Activated CD4-positive, alpha-beta T cell treated with anti-CD3 and anti-CD28 coated beads for 36 hours (primary cell): ENCODE results near the gene DNMT3B. TPM values are rescaled to one million over a fixed set of nuclear protein-coding genes. Genes with fewer than 3 reads are reported as not detected.

Source experiments
- ATAC-seq: fragments of 200-7000 bp; cut with Tn5 transposase; one replicate; pipeline ENCODE4 v1.10.0; 2021; ENCODE audit warnings: mild to moderate bottlenecking, moderate library complexity
- CTCF ChIA-PET: fragments of 350-600 bp; sonication (Branson Sonifier 250); formaldehyde crosslinking; loops from one replicate; lab custom pipeline; 2021; ENCODE audit warnings: antibody characterized with exemption; lab: Charles Lee
- POLR2A ChIA-PET: fragments of 350-600 bp; sonication (Branson Sonifier 250); formaldehyde crosslinking; loops from one replicate; lab custom pipeline; 2021; ENCODE audit warnings: antibody characterized with exemption, inconsistent platforms; lab: Charles Lee
- DNase-seq: peaks from one replicate; pipeline ENCODE4 v3.0.0-alpha.2; 2020
- H3K27ac Mint-ChIP-seq: one replicate; pipeline ENCODE4 v1.8.0; 2021; ENCODE audit warnings: mixed read lengths
- H3K27me3 Mint-ChIP-seq: one replicate; pipeline ENCODE4 v1.8.0; 2021; ENCODE audit warnings: mixed read lengths
- H3K36me3 Mint-ChIP-seq: one replicate; pipeline ENCODE4 v1.8.0; 2021; ENCODE audit warnings: low read depth, mixed read lengths
- H3K4me1 Mint-ChIP-seq: one replicate; pipeline ENCODE4 v1.8.0; 2021; ENCODE audit warnings: mixed read lengths
- H3K4me3 Mint-ChIP-seq: one replicate; pipeline ENCODE4 v1.8.0; 2021; ENCODE audit warnings: mild to moderate bottlenecking, moderate library complexity, mixed read lengths
- H3K9me3 Mint-ChIP-seq: one replicate; pipeline ENCODE4 v1.8.0; 2021; ENCODE audit warnings: low read depth, mixed read lengths
- intact Hi-C, 2 experiments: fragments of 100-400 bp; cut with DNase I in 1 of 2; cut with micrococcal nuclease in 1 of 2; formaldehyde crosslinking; loops; one replicate each; pipeline versions ENCODE4 v1.14.2 to v1.15.1; 2022 to 2024; cut with DNase I, micrococcal nuclease
- total RNA-seq, 2 experiments: library from RNA; stranded (reverse); gene quantifications; one replicate each; pipeline ENCODE4 v1.2.3, GENCODE V29; 2021

Gene DNMT3B
- total RNA-seq, 2 experiments from 2014 or later, result 1.4 to 1.6 TPM

DNA sequence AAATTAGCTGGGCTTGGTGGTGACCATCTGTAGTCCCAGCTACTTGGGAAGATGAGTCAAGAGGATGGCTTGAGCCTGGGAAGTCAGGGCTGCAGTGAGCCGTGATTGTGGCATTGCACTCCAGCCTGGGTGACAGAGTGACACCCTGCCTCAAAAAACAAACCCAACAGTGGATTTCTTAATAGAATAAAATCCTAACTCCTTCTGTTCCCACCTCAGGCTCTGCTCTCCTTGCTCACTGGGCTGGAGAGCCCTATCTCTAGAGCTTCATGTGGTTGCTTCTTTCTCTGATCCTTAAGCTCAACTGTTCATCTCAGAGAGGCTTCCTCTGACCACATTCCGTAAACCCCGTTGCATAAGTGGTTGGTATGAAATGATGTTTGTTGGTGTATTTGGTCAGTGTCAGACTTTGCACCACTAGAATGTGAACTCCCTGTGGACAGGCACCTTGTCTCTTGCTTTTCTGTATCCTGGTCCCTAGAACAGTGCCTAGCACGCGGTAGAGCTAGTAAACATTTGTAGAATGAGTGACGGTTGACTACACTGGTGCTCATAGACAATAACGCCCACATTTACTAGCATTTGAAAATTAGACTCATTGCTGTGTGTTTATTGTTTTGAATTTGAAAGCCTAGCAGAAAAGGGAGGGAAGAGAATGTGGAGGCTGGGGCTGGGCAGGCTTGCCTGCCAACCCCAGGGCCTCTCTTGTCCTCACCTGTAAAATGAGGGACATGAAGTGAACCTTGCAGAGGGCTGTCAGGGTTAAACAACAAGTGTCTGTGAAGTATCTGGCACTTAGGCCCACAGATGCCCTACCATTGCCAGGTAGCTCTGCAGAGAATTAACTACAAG is 61.8 kb downstream of the DNMT3B start:
- no peak overlapping the region for H3K4me3 Mint-ChIP-seq
- H3K27ac Mint-ChIP-seq, result peak overlapping the region; percentile 67
- H3K9me3 Mint-ChIP-seq, result no peaks in the 10 kb centered on the region
- intact Hi-C loops, result no loop called here
- H3K4me1 Mint-ChIP-seq, result peaks cover 55% of the 10 kb centered on the region
- CTCF ChIA-PET, result interaction anchor here (0.7 to 1.3 kb wide), 5 partner anchors 18 to 767 kb away, joined by 3 to 5 read pairs (median 3); no protein-coding TSS in a partner anchor
- POLR2A ChIA-PET, result interaction anchor here (0.5 to 0.7 kb wide), 2 partner anchors 10 to 565 kb away, joined by 3 to 9 read pairs; no protein-coding TSS in a partner anchor
- no peaks in the 10 kb centered on the region for H3K27me3 Mint-ChIP-seq
- ATAC-seq, result no peak
- no peak for DNase-seq
- peaks cover 27% of the 10 kb centered on the region for H3K36me3 Mint-ChIP-seq

DNA sequence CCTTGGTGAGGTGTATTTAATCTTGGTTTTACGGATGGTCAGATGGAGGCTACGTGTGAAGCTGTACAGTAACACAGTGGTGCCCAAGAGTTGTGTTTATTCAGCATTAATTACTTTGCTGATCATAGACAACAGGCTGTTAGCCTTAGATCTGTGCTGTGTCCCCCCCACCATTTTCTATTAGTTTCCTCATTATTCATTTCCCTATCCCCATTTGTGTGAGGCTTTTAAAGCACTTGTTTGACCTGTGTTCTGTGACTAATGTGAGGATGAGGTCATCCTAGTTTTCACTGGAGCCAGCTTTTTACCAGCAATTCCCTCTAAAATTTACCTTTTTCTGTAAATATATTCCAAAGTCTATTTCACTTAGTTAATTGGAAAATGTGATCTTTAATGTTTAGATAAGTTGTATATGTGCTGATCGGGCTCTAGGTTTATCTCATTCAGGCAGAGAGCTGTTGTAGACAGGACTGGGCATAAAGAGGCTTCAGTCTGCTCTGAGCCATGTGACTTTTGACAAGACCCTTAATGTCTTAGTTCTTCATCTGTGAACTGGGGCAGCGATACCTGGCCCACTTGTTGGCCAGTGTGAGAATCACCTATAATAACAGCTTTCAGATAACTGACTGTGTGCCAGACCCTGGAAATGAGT is 66.0 kb downstream of the DNMT3B start:
- ChIA-PET CTCF (interaction anchor here (0.7 to 2.2 kb wide), 2 partner anchors 16 to 35 kb away, joined by 3 to 13 read pairs; no protein-coding TSS in a partner anchor), POLR2A (no interaction called here)
- DNase-seq (no peak), ATAC-seq (no peak)
- Mint-ChIP-seq H3K27ac (peak overlapping the region; percentile 74), H3K4me3 (no peak overlapping the region), H3K36me3 (peaks cover 58% of the 10 kb centered on the region), H3K9me3 (no peaks in the 10 kb centered on the region), H3K4me1 (peaks cover 65% of the 10 kb centered on the region), H3K27me3 (no peaks in the 10 kb centered on the region)
- intact Hi-C loops, result no loop called here

DNA sequence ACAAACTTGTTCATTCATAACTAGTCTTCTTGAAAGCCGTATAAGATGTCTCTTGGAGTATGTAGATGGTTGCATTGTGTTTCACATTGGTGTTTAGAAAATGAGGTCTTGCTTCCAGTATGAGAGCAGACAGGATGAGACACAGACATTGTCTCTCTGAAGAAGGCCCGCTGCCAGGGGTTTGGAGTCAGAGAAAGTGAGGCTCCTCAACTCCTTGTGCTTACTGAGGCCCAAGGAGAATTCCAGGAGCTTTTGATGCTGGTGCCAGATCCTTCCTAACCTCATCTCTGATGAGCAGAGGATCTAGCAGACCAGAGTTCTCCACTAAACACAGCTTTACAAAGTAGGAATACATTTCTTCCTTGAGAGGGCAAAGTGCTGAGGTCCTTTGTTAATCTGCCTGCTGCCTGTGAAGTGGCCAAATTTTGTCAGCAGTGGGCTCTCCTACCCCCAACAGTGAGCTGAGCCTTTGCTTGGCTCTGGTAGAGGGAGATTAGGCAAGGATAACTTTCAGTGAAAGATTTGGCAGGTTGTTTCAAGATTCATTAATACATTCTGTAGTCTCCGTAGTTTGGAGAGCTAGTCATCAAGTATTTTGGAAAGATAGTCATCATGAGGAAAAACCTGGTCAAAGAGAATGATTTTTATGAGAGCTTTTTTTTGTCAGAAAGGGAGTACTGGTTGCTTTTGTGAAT is 67.3 kb downstream of the DNMT3B start:
- H3K9me3 Mint-ChIP-seq, result no peaks in the 10 kb centered on the region
- intact Hi-C loops, result loop anchor here in 1 of 2 experiments (5.0 kb wide), 1 partner anchor 37 kb away; no protein-coding TSS in a partner anchor
- no peak for DNase-seq
- no peaks in the 10 kb centered on the region for H3K27me3 Mint-ChIP-seq
- peaks cover 58% of the 10 kb centered on the region for H3K36me3 Mint-ChIP-seq
- POLR2A ChIA-PET, result interaction anchor here (0.8 to 1.0 kb wide), 2 partner anchors 9 to 28 kb away, joined by 3 read pairs; partner anchors contain the start of gene MAPRE1
- no peak for ATAC-seq
- H3K27ac Mint-ChIP-seq, result peak overlapping the region; percentile 32
- CTCF ChIA-PET, result interaction anchor here (0.6 to 2.2 kb wide), 6 partner anchors 8 to 51 kb away, joined by 4 to 13 read pairs (median 4); partner anchors contain the start of gene MAPRE1
- H3K4me3 Mint-ChIP-seq, result no peak overlapping the region
- peaks cover 58% of the 10 kb centered on the region for H3K4me1 Mint-ChIP-seq

DNA sequence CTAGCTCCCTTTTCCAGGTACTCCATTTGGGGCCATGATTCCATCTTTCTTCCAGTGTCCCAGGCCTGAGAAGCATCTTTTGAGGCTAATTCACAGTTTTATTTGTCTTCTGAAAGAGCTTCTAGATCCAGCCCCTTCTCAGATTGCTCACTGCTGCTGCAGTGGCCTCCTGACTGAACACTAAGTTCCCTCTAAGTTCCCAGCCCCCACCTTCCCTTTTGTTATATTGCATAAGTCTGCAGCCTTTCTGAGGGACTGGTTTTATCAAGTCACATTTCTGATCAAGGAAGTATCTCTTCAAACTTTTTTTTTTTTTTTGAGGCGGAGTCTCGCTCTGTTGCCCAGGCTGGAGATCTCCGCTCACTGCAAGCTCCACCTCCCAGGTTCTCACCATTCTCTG is 68.3 kb downstream of the DNMT3B start:
- Mint-ChIP-seq H3K4me1 (peaks cover 56% of the 10 kb centered on the region), H3K4me3 (no peak overlapping the region), H3K27me3 (no peaks in the 10 kb centered on the region), H3K27ac (peak overlapping the region; percentile 26), H3K36me3 (peaks cover 60% of the 10 kb centered on the region), H3K9me3 (no peaks in the 10 kb centered on the region)
- CTCF ChIA-PET, result interaction anchor here (0.6 to 2.2 kb wide), 6 partner anchors 9 to 93 kb away, joined by 3 to 13 read pairs (median 4); partner anchors contain the start of gene MAPRE1
- POLR2A ChIA-PET, result interaction anchor here (1.0 to 1.3 kb wide), 2 partner anchors 10 kb away, joined by 3 read pairs; partner anchors contain the start of gene MAPRE1
- intact Hi-C loops, result loop anchor here in 1 of 2 experiments (5.0 kb wide), 1 partner anchor 38 kb away; no protein-coding TSS in a partner anchor
- peak; percentile 27 for ATAC-seq
- DNase-seq, result no peak

DNA sequence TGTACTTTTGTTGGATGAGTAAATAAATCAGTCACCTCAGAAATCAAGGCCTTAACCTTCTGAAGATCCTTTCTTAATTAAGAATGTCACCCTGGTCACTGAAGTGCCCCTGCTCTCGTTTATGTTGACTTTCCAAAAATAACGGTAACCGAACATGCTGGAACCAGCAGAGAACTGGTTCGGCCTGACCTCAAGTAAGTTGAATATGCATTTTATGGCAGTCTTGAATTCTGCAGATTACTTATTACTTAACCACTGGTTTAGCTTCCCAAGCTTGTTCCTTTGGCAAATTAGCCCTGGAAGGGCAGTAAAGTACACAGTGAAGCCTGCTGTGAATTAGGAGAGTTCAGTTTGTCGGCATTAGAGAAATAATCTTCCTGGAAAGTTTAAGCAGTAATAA is 69.8 kb downstream of the DNMT3B start:
- ChIA-PET POLR2A (interaction anchor here (1.3 kb wide), 1 partner anchor 11 kb away, joined by 3 read pairs; no protein-coding TSS in a partner anchor), CTCF (no interaction called here)
- DNase-seq, result no peak
- H3K9me3 Mint-ChIP-seq, result no peaks in the 10 kb centered on the region
- ATAC-seq, result no peak
- H3K36me3 Mint-ChIP-seq, result peaks cover 69% of the 10 kb centered on the region
- peak overlapping the region; percentile 39 for H3K4me3 Mint-ChIP-seq
- no peaks in the 10 kb centered on the region for H3K27me3 Mint-ChIP-seq
- intact Hi-C loops, result loop anchor here in 1 of 2 experiments (5.0 kb wide), 1 partner anchor 40 kb away; no protein-coding TSS in a partner anchor
- H3K27ac Mint-ChIP-seq, result peak overlapping the region; percentile 74
- peaks cover 59% of the 10 kb centered on the region for H3K4me1 Mint-ChIP-seq

DNA sequence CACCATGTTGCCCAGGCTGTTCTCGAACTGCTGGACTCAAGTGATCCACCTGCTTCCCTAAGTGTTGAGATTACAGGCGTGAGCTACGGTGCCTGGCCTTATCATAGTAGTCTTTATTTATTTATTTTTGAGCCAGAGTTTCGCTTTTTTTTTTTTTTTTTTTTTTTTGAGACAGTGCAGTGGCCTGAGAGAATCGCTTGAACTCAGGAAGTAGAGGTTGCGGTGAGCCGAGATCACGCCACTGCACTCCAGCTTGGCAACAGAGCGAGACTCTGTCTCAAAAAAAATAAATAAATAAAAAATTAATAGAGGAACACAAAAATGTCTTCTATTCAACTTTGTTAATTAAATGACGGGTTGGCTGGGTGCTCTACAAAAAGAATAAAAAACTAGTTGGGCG is 70.5 kb downstream of the DNMT3B start:
- H3K4me1 Mint-ChIP-seq, result peaks cover 57% of the 10 kb centered on the region
- H3K27ac Mint-ChIP-seq, result peak overlapping the region; percentile 70
- peak; percentile 59 for DNase-seq
- ChIA-PET CTCF (interaction anchor here (1.1 kb wide), 1 partner anchor 159 kb away, joined by 3 read pairs; the partner anchor contains the start of gene C20orf203), POLR2A (interaction anchor here (0.9 kb wide), 1 partner anchor 13 kb away, joined by 3 read pairs; no protein-coding TSS in a partner anchor)
- H3K36me3 Mint-ChIP-seq, result peaks cover 73% of the 10 kb centered on the region
- intact Hi-C loops, result loop anchor here in 1 of 2 experiments (5.0 kb wide), 1 partner anchor 40 kb away; no protein-coding TSS in a partner anchor
- peak; percentile 73 for ATAC-seq
- no peaks in the 10 kb centered on the region for H3K27me3 Mint-ChIP-seq
- H3K4me3 Mint-ChIP-seq, result peak overlapping the region; percentile 39
- no peaks in the 10 kb centered on the region for H3K9me3 Mint-ChIP-seq

DNA sequence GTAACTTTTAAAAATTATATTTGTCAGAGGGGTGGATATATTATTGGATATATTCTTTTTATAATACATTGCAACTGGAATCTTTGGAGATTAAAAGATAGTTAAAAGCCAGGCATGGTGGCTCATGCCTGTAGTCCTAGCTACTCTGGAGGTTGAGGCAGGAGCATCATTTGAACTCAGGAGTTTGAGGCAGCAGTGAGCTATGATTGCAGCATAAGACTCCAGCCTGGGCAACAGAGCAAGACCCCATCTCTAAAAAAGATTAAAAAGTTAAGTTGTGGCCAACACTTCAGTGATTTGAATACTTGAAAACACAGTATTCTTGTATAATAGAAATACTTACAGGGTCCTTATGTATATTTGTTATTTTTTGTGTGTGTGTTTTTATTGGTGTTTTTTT is 72.8 kb downstream of the DNMT3B start:
- ATAC-seq, result no peak
- intact Hi-C loops, result loop anchor here in 1 of 2 experiments (5.0 kb wide), 1 partner anchor 43 kb away; no protein-coding TSS in a partner anchor
- Mint-ChIP-seq H3K4me1 (peaks cover 57% of the 10 kb centered on the region), H3K27ac (no peak overlapping the region), H3K36me3 (peaks cover 73% of the 10 kb centered on the region), H3K9me3 (no peaks in the 10 kb centered on the region), H3K4me3 (no peak overlapping the region), H3K27me3 (no peaks in the 10 kb centered on the region)
- DNase-seq, result no peak
- ChIA-PET CTCF (no interaction called here), POLR2A (no interaction called here)

DNA sequence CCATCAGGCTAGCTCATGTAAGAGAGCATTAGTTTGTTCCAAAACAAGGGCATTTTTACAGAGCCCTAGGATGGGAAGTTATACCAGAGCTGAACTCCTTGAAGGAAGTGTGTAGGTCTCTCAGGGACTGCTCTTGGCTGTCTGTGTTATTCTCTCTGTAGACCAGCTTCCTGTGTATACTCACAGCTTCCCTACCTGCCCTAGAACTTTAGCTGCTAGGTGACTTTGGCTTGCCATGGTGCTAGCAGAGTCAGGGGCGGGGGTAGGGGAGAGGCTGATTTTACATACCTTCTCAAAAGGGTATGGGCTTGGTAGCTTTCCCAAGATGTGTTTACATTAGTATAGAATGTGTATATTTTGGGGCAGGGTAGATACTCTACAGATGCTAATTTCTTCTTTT is 75.0 kb downstream of the DNMT3B start:
- no peak for ATAC-seq
- Mint-ChIP-seq H3K4me3 (no peak overlapping the region), H3K27ac (no peak overlapping the region), H3K27me3 (no peaks in the 10 kb centered on the region), H3K4me1 (peaks cover 55% of the 10 kb centered on the region), H3K36me3 (peaks cover 64% of the 10 kb centered on the region), H3K9me3 (no peaks in the 10 kb centered on the region)
- no peak for DNase-seq
- ChIA-PET CTCF (interaction anchor here (1.2 to 1.9 kb wide), 3 partner anchors 16 to 59 kb away, joined by 4 to 5 read pairs (median 4); no protein-coding TSS in a partner anchor), POLR2A (no interaction called here)
- intact Hi-C loops, result no loop called here

DNA sequence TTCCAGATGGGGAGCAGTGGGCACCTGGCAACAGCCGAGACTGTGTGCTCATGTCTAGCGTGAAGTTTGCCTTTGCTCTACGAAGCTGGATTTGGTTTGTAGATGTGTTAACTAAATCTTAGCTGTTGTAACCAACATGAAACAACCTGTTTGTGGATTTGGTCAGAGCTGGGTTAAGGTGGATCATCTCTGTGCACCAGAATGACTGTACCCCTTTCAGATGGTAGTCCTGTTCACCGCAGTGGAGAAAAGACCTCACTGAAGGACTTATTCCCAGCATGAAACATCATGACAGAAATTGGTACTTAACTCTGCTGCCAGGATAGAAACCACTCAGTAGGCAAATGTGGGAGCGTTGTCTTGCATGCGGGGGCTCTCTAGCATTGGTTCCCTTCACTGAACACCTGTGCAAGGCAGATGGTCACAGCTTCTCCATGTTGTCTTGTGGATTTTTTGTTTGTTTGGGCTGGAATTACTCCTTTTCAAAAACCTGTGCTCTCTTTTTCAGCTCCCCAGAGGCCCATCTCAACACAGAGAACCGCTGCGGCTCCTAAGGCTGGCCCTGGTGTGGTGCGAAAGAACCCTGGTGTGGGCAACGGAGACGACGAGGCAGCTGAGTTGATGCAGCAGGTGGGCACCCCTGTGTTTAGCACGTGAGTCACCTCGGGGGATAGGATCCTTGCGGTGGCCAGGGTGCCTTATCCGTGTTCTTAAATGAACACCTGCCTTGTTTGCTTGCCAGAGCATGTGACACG is 77.2 kb downstream of the DNMT3B start:
- ATAC-seq (peak; percentile 90), DNase-seq (peak; percentile 47)
- peaks cover 52% of the 10 kb centered on the region for H3K4me1 Mint-ChIP-seq
- H3K4me3 Mint-ChIP-seq, result no peak overlapping the region
- H3K9me3 Mint-ChIP-seq, result no peaks in the 10 kb centered on the region
- POLR2A ChIA-PET, result interaction anchor here (0.6 to 0.7 kb wide), 2 partner anchors 20 to 1745 kb away, joined by 3 to 4 read pairs; partner anchors contain the start of gene MAPRE1
- CTCF ChIA-PET, result interaction anchor here (0.8 to 1.1 kb wide), 3 partner anchors 15 to 47 kb away, joined by 3 to 4 read pairs (median 3); no protein-coding TSS in a partner anchor
- intact Hi-C loops, result loop anchor here in 1 of 2 experiments (1.0 kb wide), 1 partner anchor 19 kb away; no protein-coding TSS in a partner anchor
- peaks cover 67% of the 10 kb centered on the region for H3K36me3 Mint-ChIP-seq
- H3K27ac Mint-ChIP-seq, result peak overlapping the region; percentile 72
- H3K27me3 Mint-ChIP-seq, result no peaks in the 10 kb centered on the region

DNA sequence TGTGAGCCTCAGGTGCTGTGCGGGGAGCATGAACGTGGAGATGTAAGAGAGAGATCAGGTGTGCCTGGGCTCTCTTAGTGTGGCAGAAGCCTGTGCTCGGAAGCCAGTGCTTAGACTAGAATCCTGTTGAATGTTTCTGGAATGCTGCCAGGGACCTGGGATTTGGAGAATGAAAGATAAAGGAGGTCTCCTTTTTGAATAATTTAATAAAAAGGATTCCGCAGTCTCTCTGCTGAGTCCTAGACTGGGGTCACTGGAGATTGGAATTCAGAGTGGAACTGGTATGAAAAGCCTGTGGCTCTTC is 77.7 kb downstream of the DNMT3B start:
- H3K27me3 Mint-ChIP-seq, result no peaks in the 10 kb centered on the region
- DNase-seq (no peak), ATAC-seq (no peak)
- H3K27ac Mint-ChIP-seq, result peak overlapping the region; percentile 72
- H3K9me3 Mint-ChIP-seq, result no peaks in the 10 kb centered on the region
- intact Hi-C loops, result loop anchor here in 1 of 2 experiments (1.0 kb wide), 1 partner anchor 20 kb away; no protein-coding TSS in a partner anchor
- H3K36me3 Mint-ChIP-seq, result peaks cover 68% of the 10 kb centered on the region
- peaks cover 56% of the 10 kb centered on the region for H3K4me1 Mint-ChIP-seq
- no peak overlapping the region for H3K4me3 Mint-ChIP-seq
- ChIA-PET POLR2A (no interaction called here), CTCF (interaction anchor here (1.1 kb wide), 1 partner anchor 19 kb away, joined by 4 read pairs; no protein-coding TSS in a partner anchor)
